ENCODE results near the gene JPH3.
A peak's percentile ranks its signal among the peaks of the same experiment; 100 is the strongest.

JPH3 gene

GRCh38 chr16:87628246-87628923 is 26.1 kb downstream of the JPH3 start:
- no peak for DNase-seq

GRCh38 chr16:87628940-87629339 is 26.6 kb downstream of the JPH3 start:
- peak; percentile 27 for DNase-seq

- DNase-seq = no peak
Observed at GRCh38 chr16:87631067-87631466, 28.8 kb downstream of the JPH3 start.

GRCh38 chr16:87634411-87634810 is 32.1 kb downstream of the JPH3 start:
- DNase-seq = no peak

- peak; percentile 70 for DNase-seq
Observed at GRCh38 chr16:87635541-87636049, 33.3 kb downstream of the JPH3 start.

- DNase-seq = peak; percentile 65
Observed at GRCh38 chr16:87636050-87636684, 33.9 kb downstream of the JPH3 start.

- DNase-seq = no peak
Observed at GRCh38 chr16:87636741-87637140, 34.4 kb downstream of the JPH3 start.

GRCh38 chr16:87637357-87637756 is 35.0 kb downstream of the JPH3 start:
- DNase-seq = no peak

- no peak for DNase-seq
Observed at GRCh38 chr16:87638736-87639135, 36.4 kb downstream of the JPH3 start.

GRCh38 chr16:87641721-87642120 is 39.4 kb downstream of the JPH3 start:
- no peak for DNase-seq

- DNase-seq = no peak
Observed at GRCh38 chr16:87642491-87642890, 40.2 kb downstream of the JPH3 start.

- DNase-seq = no peak
Observed at GRCh38 chr16:87644186-87644585, 41.9 kb downstream of the JPH3 start.

- no peak for DNase-seq
Observed at GRCh38 chr16:87644596-87644995, 42.3 kb downstream of the JPH3 start.

- DNase-seq = no peak
Observed at GRCh38 chr16:87645802-87646201, 43.5 kb downstream of the JPH3 start.

- DNase-seq = no peak
Observed at GRCh38 chr16:87647431-87648185, 45.3 kb downstream of the JPH3 start.

GRCh38 chr16:87648236-87648635 is 45.9 kb downstream of the JPH3 start:
- no peak for DNase-seq

GRCh38 chr16:87648698-87649487 is 46.6 kb downstream of the JPH3 start:
- DNase-seq = no peak

- no peak for DNase-seq
Observed at GRCh38 chr16:87652386-87652785, 50.1 kb downstream of the JPH3 start.

GRCh38 chr16:87652799-87653198 is 50.5 kb downstream of the JPH3 start:
- no peak for DNase-seq

GRCh38 chr16:87653234-87653633 is 50.9 kb downstream of the JPH3 start:
- peak; percentile 45 for DNase-seq

- DNase-seq = no peak
Observed at GRCh38 chr16:87654826-87655225, 52.5 kb downstream of the JPH3 start.

- DNase-seq = no peak
Observed at GRCh38 chr16:87656328-87656727, 54.0 kb downstream of the JPH3 start.

GRCh38 chr16:87657621-87658192 is 55.4 kb downstream of the JPH3 start:
- peak; percentile 23 for DNase-seq

All from NCI-H69 (cell line).